DND-41 (cell line): Measurements from ENCODE around the gene FOXP1.

Experiments used
- ATAC-seq: fragments of 200-7000 bp; cut with Tn5 transposase; 3 replicates; pipeline ENCODE4 v1.9.1; 2021; ENCODE audit warnings: low read depth; ENCODE audit not compliant: insufficient read depth
- DNase-seq: peaks from one replicate; pipeline ENCODE4 v3.0.0-alpha.2; 2020
- H2AFZ ChIP-seq: 2 replicates; pipeline ENCODE4 v1.6.0; 2012; ENCODE audit warnings: low read depth, low read length
- H3K27ac ChIP-seq: 2 replicates; pipeline ENCODE4 v1.5.1; 2012; ENCODE audit warnings: low read length, inconsistent platforms
- H3K27me3 ChIP-seq: fragments of 200-600 bp; sonication (generic); 2 replicates; pipeline ENCODE4 v1.6.0; 2012; ENCODE audit warnings: low read length, mild to moderate bottlenecking, inconsistent platforms; ENCODE audit not compliant: insufficient read depth, poor library complexity
- H3K36me3 ChIP-seq: 2 replicates; pipeline ENCODE4 v1.5.1; 2012; ENCODE audit warnings: low read length, inconsistent platforms; ENCODE audit not compliant: insufficient read depth
- H3K4me1 ChIP-seq: 2 replicates; pipeline ENCODE4 v1.5.1; 2012; ENCODE audit warnings: mild to moderate bottlenecking, low read length; ENCODE audit not compliant: insufficient read depth
- H3K4me2 ChIP-seq: 2 replicates; pipeline ENCODE4 v1.6.0; 2012; ENCODE audit warnings: mild to moderate bottlenecking, moderate library complexity, low read length, inconsistent platforms; ENCODE audit not compliant: insufficient read depth
- H3K4me3 ChIP-seq, 2 experiments: fragments of 200-600 bp in 1 of 2; shearing (Covaris generic) in 1 of 2; 2 replicates each; pipeline ENCODE4 v1.5.1; 2012 to 2016; ENCODE audit warnings: inconsistent platforms in 2 of 2, low read length in 2 of 2, mild to moderate bottlenecking in 2 of 2, low read depth in 1 of 2, moderate library complexity in 1 of 2
- H3K79me2 ChIP-seq: 2 replicates; pipeline ENCODE4 v1.6.0; 2012; ENCODE audit warnings: low read length, inconsistent platforms; ENCODE audit not compliant: insufficient read depth
- H3K9ac ChIP-seq: 2 replicates; pipeline ENCODE4 v1.6.0; 2012; ENCODE audit warnings: low read depth, mild to moderate bottlenecking, inconsistent platforms, low read length, moderate library complexity
- H3K9me3 ChIP-seq: 2 replicates; pipeline ENCODE4 v1.5.1; 2012; ENCODE audit warnings: low read length, moderate library complexity, mild to moderate bottlenecking, inconsistent platforms; ENCODE audit not compliant: insufficient read depth, severe bottlenecking
- H4K20me1 ChIP-seq: 2 replicates; pipeline ENCODE4 v1.6.0; 2012; ENCODE audit warnings: low read length; ENCODE audit not compliant: insufficient read depth
- EZH2 ChIP-seq: IDR thresholded peaks from 3 replicates; pipeline ENCODE4 v1.6.1; 2012; ENCODE audit warnings: borderline replicate concordance, low read depth, mild to moderate bottlenecking, moderate library complexity, low read length, inconsistent platforms; ENCODE audit not compliant: severe bottlenecking
- TF ChIP-seq, protein P1 (sequence below): IDR thresholded peaks from 2 replicates; pipeline ENCODE4 v1.5.1; 2012; ENCODE audit warnings: borderline replicate concordance, low read length, moderate library complexity, mild to moderate bottlenecking; ENCODE audit not compliant: poor library complexity, severe bottlenecking; ENCODE audit errors: extremely low read depth

The FOXP1 gene

GRCh38 chr3:71419369-71419768, 164.2 kb downstream of the FOXP1 start:
- DNase-seq, result no peak
- H4K20me1 ChIP-seq, result peaks cover 28% of the 10 kb centered on the region; the same call in 1 of the 2 replicates
- H2AFZ ChIP-seq, result no peak overlapping the region
- no peak for TF ChIP-seq EZH2
- TF ChIP-seq, protein P1, sequence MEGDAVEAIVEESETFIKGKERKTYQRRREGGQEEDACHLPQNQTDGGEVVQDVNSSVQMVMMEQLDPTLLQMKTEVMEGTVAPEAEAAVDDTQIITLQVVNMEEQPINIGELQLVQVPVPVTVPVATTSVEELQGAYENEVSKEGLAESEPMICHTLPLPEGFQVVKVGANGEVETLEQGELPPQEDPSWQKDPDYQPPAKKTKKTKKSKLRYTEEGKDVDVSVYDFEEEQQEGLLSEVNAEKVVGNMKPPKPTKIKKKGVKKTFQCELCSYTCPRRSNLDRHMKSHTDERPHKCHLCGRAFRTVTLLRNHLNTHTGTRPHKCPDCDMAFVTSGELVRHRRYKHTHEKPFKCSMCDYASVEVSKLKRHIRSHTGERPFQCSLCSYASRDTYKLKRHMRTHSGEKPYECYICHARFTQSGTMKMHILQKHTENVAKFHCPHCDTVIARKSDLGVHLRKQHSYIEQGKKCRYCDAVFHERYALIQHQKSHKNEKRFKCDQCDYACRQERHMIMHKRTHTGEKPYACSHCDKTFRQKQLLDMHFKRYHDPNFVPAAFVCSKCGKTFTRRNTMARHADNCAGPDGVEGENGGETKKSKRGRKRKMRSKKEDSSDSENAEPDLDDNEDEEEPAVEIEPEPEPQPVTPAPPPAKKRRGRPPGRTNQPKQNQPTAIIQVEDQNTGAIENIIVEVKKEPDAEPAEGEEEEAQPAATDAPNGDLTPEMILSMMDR, result no peak
- no peak overlapping the region for H3K9ac ChIP-seq
- peaks cover 4% of the 10 kb centered on the region; the same call in 1 of the 2 replicates for H3K4me1 ChIP-seq
- H3K4me2 ChIP-seq, result no peak overlapping the region
- peaks cover 59% of the 10 kb centered on the region for H3K79me2 ChIP-seq
- no peaks in the 10 kb centered on the region for H3K27me3 ChIP-seq
- H3K9me3 ChIP-seq, result no peaks in the 10 kb centered on the region
- H3K27ac ChIP-seq, result no peak overlapping the region
- ATAC-seq, result no peak
- H3K36me3 ChIP-seq, result no peaks in the 10 kb centered on the region
- H3K4me3 ChIP-seq, result no peak overlapping the region

- peaks cover 27% of the 10 kb centered on the region for H4K20me1 ChIP-seq
- TF ChIP-seq, protein P1, result no peak
- no peak for TF ChIP-seq EZH2
- H3K4me1 ChIP-seq, result peaks cover 4% of the 10 kb centered on the region; the same call in 1 of the 2 replicates
- no peak overlapping the region for H3K9ac ChIP-seq
- no peak overlapping the region for H3K4me2 ChIP-seq
- H3K9me3 ChIP-seq, result no peaks in the 10 kb centered on the region
- no peak for DNase-seq
- H2AFZ ChIP-seq, result no peak overlapping the region
- no peak overlapping the region for H3K27ac ChIP-seq
- no peaks in the 10 kb centered on the region for H3K27me3 ChIP-seq
- H3K79me2 ChIP-seq, result peaks cover 58% of the 10 kb centered on the region
- no peak for ATAC-seq
- H3K4me3 ChIP-seq, result no peak overlapping the region
- H3K36me3 ChIP-seq, result no peaks in the 10 kb centered on the region
Measured at GRCh38 chr3:71417791-71418190, 165.7 kb downstream of the FOXP1 start.

GRCh38 chr3:71416876-71417275, 166.7 kb downstream of the FOXP1 start:
- H3K4me2 ChIP-seq, result no peak overlapping the region
- H3K36me3 ChIP-seq, result no peaks in the 10 kb centered on the region
- DNase-seq, result peak; percentile 23
- H2AFZ ChIP-seq, result no peak overlapping the region
- no peak overlapping the region for H3K27ac ChIP-seq
- H3K4me3 ChIP-seq, result no peak overlapping the region
- peaks cover 54% of the 10 kb centered on the region; the same call in 1 of the 2 replicates for H3K79me2 ChIP-seq
- no peaks in the 10 kb centered on the region for H3K27me3 ChIP-seq
- peaks cover 4% of the 10 kb centered on the region; the same call in 1 of the 2 replicates for H3K4me1 ChIP-seq
- peak; percentile 64 for ATAC-seq
- H4K20me1 ChIP-seq, result peaks cover 23% of the 10 kb centered on the region
- no peaks in the 10 kb centered on the region for H3K9me3 ChIP-seq
- TF ChIP-seq, protein P1, result peak; percentile 46
- no peak for TF ChIP-seq EZH2
- no peak overlapping the region for H3K9ac ChIP-seq

- DNase-seq (no peak), ATAC-seq (peak; percentile 49; the same call in 2 of the 3 replicates)
- H3K79me2 ChIP-seq, result peaks cover 53% of the 10 kb centered on the region
- H2AFZ ChIP-seq, result no peak overlapping the region
- no peak overlapping the region for H3K4me3 ChIP-seq
- H3K27ac ChIP-seq, result no peak overlapping the region
- TF ChIP-seq, protein P1, result no peak
- no peak for TF ChIP-seq EZH2
- peaks cover 4% of the 10 kb centered on the region; the same call in 1 of the 2 replicates for H3K4me1 ChIP-seq
- peaks cover 28% of the 10 kb centered on the region for H4K20me1 ChIP-seq
- H3K9ac ChIP-seq, result no peak overlapping the region
- H3K36me3 ChIP-seq, result no peaks in the 10 kb centered on the region
- no peaks in the 10 kb centered on the region for H3K9me3 ChIP-seq
- no peak overlapping the region for H3K4me2 ChIP-seq
- H3K27me3 ChIP-seq, result no peaks in the 10 kb centered on the region
Measured at GRCh38 chr3:71415681-71416122, 167.8 kb downstream of the FOXP1 start.
